ENCODE results near the gene SYT12.

Gene SYT12

GRCh38 chr11:67006029-67006884, 16.7 kb upstream of the SYT12 start:
- H3F3A ChIP-seq (ENCODE audit: low read depth) = no peaks in the 10 kb centered on the region
- H3K4me3 ChIP-seq (ENCODE audit: low read length, poor library complexity, severe bottlenecking) = peak overlapping the region; percentile 23
- H3K27me3 ChIP-seq (ENCODE audit: insufficient read depth, low read length, poor library complexity, severe bottlenecking) = peaks cover 7% of the 10 kb centered on the region
- peak overlapping the region; percentile 51 for H3K4me2 ChIP-seq (ENCODE audit: low read depth, low read length, poor library complexity, severe bottlenecking)
- no peaks in the 10 kb centered on the region for H3K9me2 ChIP-seq (replicated peaks; ENCODE audit: low read depth, low read length)
- H2AFZ ChIP-seq (ENCODE audit: low read length) = peak overlapping the region; percentile 97
- H3K79me2 ChIP-seq (ENCODE audit: insufficient read depth, low read length) = no peaks in the 10 kb centered on the region
- TF ChIP-seq CTCF (conservative IDR thresholded peaks at IDR 0.05; ENCODE audit: low read length) (no peak), EZH2phosphoT487 (IDR thresholded peaks at IDR 0.05; ENCODE audit: borderline replicate concordance) (no peak)
- no peaks in the 10 kb centered on the region for H4K20me1 ChIP-seq (ENCODE audit: insufficient read depth, low read length, poor library complexity, severe bottlenecking)
- H3K36me3 ChIP-seq (ENCODE audit: insufficient read depth, low read length) = no peaks in the 10 kb centered on the region
- no peaks in the 10 kb centered on the region for H3K9me3 ChIP-seq (ENCODE audit: insufficient read depth, low read depth, low read length)
- no peak overlapping the region for H3K9ac ChIP-seq (ENCODE audit: low read depth, low read length, poor library complexity, severe bottlenecking)
- peaks cover 12% of the 10 kb centered on the region for H3K4me1 ChIP-seq (ENCODE audit: insufficient read depth, low read length, poor library complexity, severe bottlenecking)

- H3K9ac ChIP-seq (ENCODE audit: low read depth, low read length, poor library complexity, severe bottlenecking) = no peak overlapping the region
Measured at GRCh38 chr11:67007126-67007525, 15.8 kb upstream of the SYT12 start.

GRCh38 chr11:67010296-67010905, 12.5 kb upstream of the SYT12 start:
- Histone ChIP-seq H3K9me3 (ENCODE audit: insufficient read depth, low read depth, low read length) (no peaks in the 10 kb centered on the region), H3K9ac (ENCODE audit: low read depth, low read length, poor library complexity, severe bottlenecking) (no peak overlapping the region), H3K79me2 (ENCODE audit: insufficient read depth, low read length) (no peaks in the 10 kb centered on the region), H3K9me2 (replicated peaks; ENCODE audit: low read depth, low read length) (no peaks in the 10 kb centered on the region), H3K4me1 (ENCODE audit: insufficient read depth, low read length, poor library complexity, severe bottlenecking) (peaks cover 12% of the 10 kb centered on the region), H3F3A (ENCODE audit: low read depth) (no peaks in the 10 kb centered on the region), H3K4me3 (ENCODE audit: low read length, poor library complexity, severe bottlenecking) (no peak overlapping the region), H2AFZ (ENCODE audit: low read length) (no peak overlapping the region), H3K36me3 (ENCODE audit: insufficient read depth, low read length) (no peaks in the 10 kb centered on the region), H4K20me1 (ENCODE audit: insufficient read depth, low read length, poor library complexity, severe bottlenecking) (no peaks in the 10 kb centered on the region), H3K27me3 (ENCODE audit: insufficient read depth, low read length, poor library complexity, severe bottlenecking) (no peaks in the 10 kb centered on the region), H3K4me2 (ENCODE audit: low read depth, low read length, poor library complexity, severe bottlenecking) (no peak overlapping the region)
- TF ChIP-seq CTCF (conservative IDR thresholded peaks at IDR 0.05; ENCODE audit: low read length) = no peak
- TF ChIP-seq EZH2phosphoT487 (IDR thresholded peaks at IDR 0.05; ENCODE audit: borderline replicate concordance) = no peak

More at GRCh38 chr11:67007126-67007525, 15.8 kb upstream of the SYT12 start:
- Histone ChIP-seq H3K4me1 (ENCODE audit: insufficient read depth, low read length, poor library complexity, severe bottlenecking) (peaks cover 12% of the 10 kb centered on the region), H3K4me3 (ENCODE audit: low read length, poor library complexity, severe bottlenecking) (peak overlapping the region; percentile 23), H3K79me2 (ENCODE audit: insufficient read depth, low read length) (no peaks in the 10 kb centered on the region), H3K4me2 (ENCODE audit: low read depth, low read length, poor library complexity, severe bottlenecking) (peak overlapping the region; percentile 51), H3K9me2 (replicated peaks; ENCODE audit: low read depth, low read length) (no peaks in the 10 kb centered on the region), H2AFZ (ENCODE audit: low read length) (peak overlapping the region; percentile 97), H3K9me3 (ENCODE audit: insufficient read depth, low read depth, low read length) (no peaks in the 10 kb centered on the region), H3K36me3 (ENCODE audit: insufficient read depth, low read length) (no peaks in the 10 kb centered on the region), H4K20me1 (ENCODE audit: insufficient read depth, low read length, poor library complexity, severe bottlenecking) (no peaks in the 10 kb centered on the region), H3F3A (ENCODE audit: low read depth) (no peaks in the 10 kb centered on the region), H3K27me3 (ENCODE audit: insufficient read depth, low read length, poor library complexity, severe bottlenecking) (peaks cover 7% of the 10 kb centered on the region)
- TF ChIP-seq EZH2phosphoT487 (IDR thresholded peaks at IDR 0.05; ENCODE audit: borderline replicate concordance) (no peak), CTCF (conservative IDR thresholded peaks at IDR 0.05; ENCODE audit: low read length) (no peak)

All from Loucy (cell line).